ENCODE results near the gene RPS16. TPM values are rescaled to one million over a fixed set of nuclear protein-coding genes. Genes with fewer than 3 reads are reported as not detected.

The RPS16 gene
- total RNA-seq, 1 experiment from 2014 or later, result 2,510 TPM

DNA sequence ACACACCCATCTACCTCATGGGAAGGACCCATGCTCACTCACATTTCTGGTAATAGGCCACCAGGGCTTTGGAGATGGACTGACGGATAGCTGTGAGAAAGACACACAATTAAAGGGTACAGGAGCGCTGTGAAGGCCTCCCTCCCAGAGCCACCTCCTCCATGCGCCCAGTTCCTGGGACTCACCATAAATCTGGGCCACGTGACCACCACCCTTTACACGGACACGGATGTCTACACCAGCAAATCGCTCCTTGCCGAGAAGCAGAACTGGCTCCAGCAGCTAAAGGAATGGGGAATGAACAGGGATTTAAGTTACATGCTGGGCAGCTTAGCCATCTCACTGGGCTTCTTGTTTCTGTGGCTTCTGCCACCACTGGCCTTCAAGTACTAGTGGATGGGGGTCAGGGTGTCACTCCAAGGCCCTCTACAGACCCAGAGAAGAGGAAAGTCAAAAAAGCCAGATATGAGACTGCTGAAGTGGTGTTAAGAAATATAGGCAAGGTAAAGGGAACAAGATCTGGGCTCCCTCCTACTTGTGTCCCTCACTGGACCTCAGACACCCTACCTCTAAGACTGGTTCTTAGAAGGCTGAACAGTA lies 2.2 kb downstream of the RPS16 start:
- Histone ChIP-seq H3K79me2 (ENCODE audit: low read depth) (peaks cover 42% of the 10 kb centered on the region), H3F3A (ENCODE audit: insufficient read depth, low read depth) (peaks cover 70% of the 10 kb centered on the region), H2AFZ (no peak overlapping the region), H4K20me1 (ENCODE audit: insufficient read depth) (peaks cover 21% of the 10 kb centered on the region), H3K4me1 (replicated peaks; ENCODE audit: insufficient read depth) (peaks cover 58% of the 10 kb centered on the region), H3K9me3 (ENCODE audit: insufficient read depth, low read depth) (no peaks in the 10 kb centered on the region), H3K36me3 (ENCODE audit: low read depth) (peaks cover 32% of the 10 kb centered on the region), H3K9me2 (ENCODE audit: insufficient read depth) (no peaks in the 10 kb centered on the region), H3K4me3 (peak overlapping the region; percentile 91; the same call in 1 of the 2 replicates), H3K27ac (peak overlapping the region; percentile 97), H3K27me3 (ENCODE audit: insufficient read depth, low read depth) (no peaks in the 10 kb centered on the region), H3K4me2 (peak overlapping the region; percentile 96)
- DNase-seq, result no peak
- ChIA-PET POLR2A (ENCODE audit: unreplicated experiment) (interaction anchor here (0.6 kb wide), 1 partner anchor 394 kb away, joined by 4 read pairs; no protein-coding TSS in a partner anchor), CTCF (no interaction called here)
- BruUV-seq (replicated peaks), result no TSS peak
- intact Hi-C loops (cut with micrococcal nuclease; ENCODE audit: unreplicated experiment), result no loop called here
- TF ChIP-seq EZH2 (IDR thresholded peaks at IDR 0.05; ENCODE audit: low read depth), result no peak
- TF ChIP-seq, protein P1, sequence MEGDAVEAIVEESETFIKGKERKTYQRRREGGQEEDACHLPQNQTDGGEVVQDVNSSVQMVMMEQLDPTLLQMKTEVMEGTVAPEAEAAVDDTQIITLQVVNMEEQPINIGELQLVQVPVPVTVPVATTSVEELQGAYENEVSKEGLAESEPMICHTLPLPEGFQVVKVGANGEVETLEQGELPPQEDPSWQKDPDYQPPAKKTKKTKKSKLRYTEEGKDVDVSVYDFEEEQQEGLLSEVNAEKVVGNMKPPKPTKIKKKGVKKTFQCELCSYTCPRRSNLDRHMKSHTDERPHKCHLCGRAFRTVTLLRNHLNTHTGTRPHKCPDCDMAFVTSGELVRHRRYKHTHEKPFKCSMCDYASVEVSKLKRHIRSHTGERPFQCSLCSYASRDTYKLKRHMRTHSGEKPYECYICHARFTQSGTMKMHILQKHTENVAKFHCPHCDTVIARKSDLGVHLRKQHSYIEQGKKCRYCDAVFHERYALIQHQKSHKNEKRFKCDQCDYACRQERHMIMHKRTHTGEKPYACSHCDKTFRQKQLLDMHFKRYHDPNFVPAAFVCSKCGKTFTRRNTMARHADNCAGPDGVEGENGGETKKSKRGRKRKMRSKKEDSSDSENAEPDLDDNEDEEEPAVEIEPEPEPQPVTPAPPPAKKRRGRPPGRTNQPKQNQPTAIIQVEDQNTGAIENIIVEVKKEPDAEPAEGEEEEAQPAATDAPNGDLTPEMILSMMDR (conservative IDR thresholded peaks at IDR 0.05), result no peak

DNA sequence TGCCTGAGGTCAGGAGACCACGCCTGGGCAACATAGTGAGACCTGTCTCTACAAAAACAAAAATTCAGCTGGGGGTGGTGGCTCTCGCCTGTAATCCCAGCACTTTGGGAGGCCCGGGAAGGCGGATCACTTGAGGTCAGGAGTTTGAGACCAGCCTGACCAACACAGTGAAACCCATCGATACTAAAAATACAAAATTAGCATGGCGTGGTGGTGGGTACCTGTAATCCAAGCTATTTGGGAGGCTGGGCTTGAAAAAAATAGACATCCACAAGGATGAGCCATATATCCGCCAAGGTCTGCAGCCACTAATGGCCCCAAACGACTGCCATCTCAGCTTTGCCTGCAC lies 3.1 kb downstream of the RPS16 start:
- Histone ChIP-seq H3K4me3 (no peak overlapping the region), H2AFZ (no peak overlapping the region), H3K36me3 (ENCODE audit: low read depth) (peaks cover 32% of the 10 kb centered on the region), H3F3A (ENCODE audit: insufficient read depth, low read depth) (peaks cover 61% of the 10 kb centered on the region), H3K9me2 (ENCODE audit: insufficient read depth) (no peaks in the 10 kb centered on the region), H4K20me1 (ENCODE audit: insufficient read depth) (peaks cover 21% of the 10 kb centered on the region), H3K4me2 (peak overlapping the region; percentile 96; the same call in 1 of the 2 replicates), H3K27me3 (ENCODE audit: insufficient read depth, low read depth) (no peaks in the 10 kb centered on the region), H3K9me3 (ENCODE audit: insufficient read depth, low read depth) (no peaks in the 10 kb centered on the region), H3K79me2 (ENCODE audit: low read depth) (peaks cover 42% of the 10 kb centered on the region), H3K4me1 (replicated peaks; ENCODE audit: insufficient read depth) (peaks cover 51% of the 10 kb centered on the region), H3K27ac (peak overlapping the region; percentile 97)
- TF ChIP-seq EZH2 (IDR thresholded peaks at IDR 0.05; ENCODE audit: low read depth), result no peak
- no peak for DNase-seq
- CTCF ChIA-PET, result interaction anchor here (0.6 to 0.8 kb wide), 3 partner anchors 69 to 437 kb away, joined by 3 read pairs; no protein-coding TSS in a partner anchor
- POLR2A ChIA-PET (ENCODE audit: unreplicated experiment), result interaction anchor here (0.6 kb wide), 1 partner anchor 86 kb away, joined by 3 read pairs; no protein-coding TSS in a partner anchor
- intact Hi-C loops (cut with micrococcal nuclease; ENCODE audit: unreplicated experiment), result no loop called here
- BruUV-seq (replicated peaks), result no TSS peak

DNA sequence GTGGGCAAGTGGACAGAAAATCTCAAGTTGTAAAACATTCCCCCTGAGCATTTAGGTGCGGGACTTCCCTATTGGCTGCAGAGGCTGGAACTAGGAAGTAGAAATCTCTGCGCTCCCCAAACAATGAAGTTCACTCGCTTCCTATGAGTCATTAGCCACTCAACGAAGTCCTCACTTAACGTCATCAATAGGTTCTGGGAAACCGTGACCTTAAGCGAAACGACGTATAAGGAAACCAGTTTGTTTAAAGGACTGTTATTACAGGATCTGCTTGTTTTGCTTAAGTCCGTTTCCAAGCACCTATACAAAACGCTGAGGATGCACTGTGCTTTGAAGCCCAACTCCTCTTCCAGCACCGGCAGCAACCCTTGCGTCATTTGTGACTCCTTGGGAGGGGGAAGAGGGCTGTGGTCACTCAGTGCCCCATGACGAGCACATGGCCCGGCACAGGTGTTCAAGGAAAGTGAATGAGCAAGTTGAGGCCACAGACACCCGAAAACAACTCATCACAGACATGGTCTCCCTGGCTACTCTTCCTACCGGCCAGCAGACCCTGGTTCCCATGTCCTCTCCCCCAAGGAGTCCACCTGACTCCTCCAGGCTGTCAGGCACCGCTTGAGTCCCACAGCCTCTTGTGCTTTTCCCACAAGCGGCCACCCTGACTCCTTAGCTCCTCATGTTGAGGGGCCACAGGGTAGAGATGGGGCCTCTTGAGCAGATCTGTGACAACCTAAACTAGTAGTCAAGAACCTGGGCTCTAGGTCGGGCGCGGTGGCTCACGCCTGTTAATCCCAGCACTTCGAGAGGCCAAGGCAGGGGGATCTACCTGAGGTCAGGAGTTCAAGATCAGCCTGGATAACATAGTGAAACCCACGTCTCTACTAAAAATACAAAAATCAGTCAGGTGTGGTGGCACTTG lies 4.8 kb downstream of the RPS16 start:
- DNase-seq, result peak; percentile 80 to 100
- peak overlapping the region; percentile 68 for H3K4me2 ChIP-seq
- H3F3A ChIP-seq (ENCODE audit: insufficient read depth, low read depth), result peaks cover 52% of the 10 kb centered on the region
- CTCF ChIA-PET, result interaction anchor here (0.7 kb wide), 1 partner anchor 81 kb away, joined by 3 read pairs; no protein-coding TSS in a partner anchor
- peaks cover 38% of the 10 kb centered on the region for H3K79me2 ChIP-seq (ENCODE audit: low read depth)
- H4K20me1 ChIP-seq (ENCODE audit: insufficient read depth), result peaks cover 21% of the 10 kb centered on the region
- H3K27ac ChIP-seq, result peak overlapping the region; percentile 97
- H3K4me3 ChIP-seq, result peak overlapping the region; percentile 23; the same call in 1 of the 2 replicates
- peaks cover 32% of the 10 kb centered on the region for H3K36me3 ChIP-seq (ENCODE audit: low read depth)
- POLR2A ChIA-PET (ENCODE audit: unreplicated experiment), result interaction anchor here (0.6 kb wide), 1 partner anchor 540 kb away, joined by 16 read pairs; no protein-coding TSS in a partner anchor
- no peak overlapping the region for H2AFZ ChIP-seq
- H3K9me3 ChIP-seq (ENCODE audit: insufficient read depth, low read depth), result no peaks in the 10 kb centered on the region
- peaks cover 45% of the 10 kb centered on the region for H3K4me1 ChIP-seq (replicated peaks; ENCODE audit: insufficient read depth)
- TSS peak; percentile 76 for BruUV-seq (replicated peaks)
- no peaks in the 10 kb centered on the region for H3K9me2 ChIP-seq (ENCODE audit: insufficient read depth)
- intact Hi-C loops (cut with micrococcal nuclease; ENCODE audit: unreplicated experiment), result loop anchor here (2.0 kb wide), 1 partner anchor 24 kb away; the partner anchor contains the start of gene ZFP36
- TF ChIP-seq, protein P1 (conservative IDR thresholded peaks at IDR 0.05), result no peak
- TF ChIP-seq EZH2 (IDR thresholded peaks at IDR 0.05; ENCODE audit: low read depth), result no peak
- H3K27me3 ChIP-seq (ENCODE audit: insufficient read depth, low read depth), result no peaks in the 10 kb centered on the region
